HCT116 (cell line): ENCODE results near the gene CARD9. TPM values are rescaled to one million over a fixed set of nuclear protein-coding genes. Genes with fewer than 3 reads are reported as not detected.

Experiments used
- ATAC-seq: fragments of 200-7000 bp; cut with Tn5 transposase; 2 replicates; pipeline ENCODE4 v1.9.1; 2020; ENCODE audit warnings: mild to moderate bottlenecking, moderate library complexity
- BruUV-seq: library from RNA; stranded (reverse); fragments of 400-500 nt; replicated peaks from 2 replicates; lab custom pipeline; 2021; lab: Mats Ljungman, UMichigan
- CTCF ChIA-PET: fragments of 300-600 bp; sonication (Branson Sonifier 250); formaldehyde crosslinking; loops from one replicate; lab custom pipeline; 2021; ENCODE audit warnings: antibody characterized with exemption; lab: Charles Lee
- POLR2A ChIA-PET: fragments of 300-600, 350-600 bp; sonication (Branson Sonifier 250); formaldehyde crosslinking; loops from one replicate; lab custom pipeline; 2021; ENCODE audit warnings: antibody characterized with exemption; lab: Charles Lee
- RAD21 ChIA-PET, 2 experiments: fragments of 300-600 bp; sonication (Branson Sonifier 250); formaldehyde crosslinking; loops; one replicate each; lab custom pipeline; 2023; ENCODE audit warnings: low total read pairs in 2 of 2; ENCODE audit not compliant: uncharacterized antibody in 2 of 2, unreplicated experiment in 2 of 2, low non-redundant PET in 1 of 2; lab: Charles Lee
- DNase-seq: peaks from one replicate; pipeline ENCODE4 v3.0.0-alpha.2; 2010; ENCODE audit warnings: low read depth, low spot score
- H2AFZ ChIP-seq: fragments of 200-600 bp; shearing (Covaris generic), sonication (generic); 2 replicates; pipeline ENCODE4 v1.6.1; 2017; ENCODE audit warnings: low read depth, mixed run types, mixed read lengths, antibody characterized with exemption, low read length; ENCODE audit not compliant: poor library complexity, severe bottlenecking
- H3K27ac ChIP-seq: 2 replicates; pipeline ENCODE4 v1.5.1; 2012; ENCODE audit warnings: low read depth, low read length
- H3K27me3 ChIP-seq: fragments of 200-600 bp; sonication (generic); 2 replicates; pipeline ENCODE4 v1.6.1; 2016; ENCODE audit warnings: mixed run types, low read length, mixed read lengths; ENCODE audit not compliant: insufficient read depth
- H3K36me3 ChIP-seq, 2 experiments: fragments of 200-500 bp in 1 of 2; fragments of 200-600 bp in 1 of 2; sonication (Bioruptor generic) in 1 of 2; sonication (generic) in 1 of 2; 2 replicates each; pipeline versions ENCODE4 v1.5.1 to v1.6.1; 2014 to 2016; ENCODE audit warnings: low read length in 2 of 2, inconsistent platforms in 1 of 2, mixed read lengths in 1 of 2, mixed run types in 1 of 2; ENCODE audit not compliant: insufficient read depth in 2 of 2, control insufficient read depth in 1 of 2
- H3K4me1 ChIP-seq, 2 experiments: fragments of 200-600 bp in 1 of 2; sonication (generic) in 1 of 2; 2 replicates each; pipeline versions ENCODE4 v1.5.1 to v1.6.1; 2012 to 2017; ENCODE audit warnings: low read length in 2 of 2, inconsistent platforms in 1 of 2, mild to moderate bottlenecking in 1 of 2, mixed read lengths in 1 of 2, mixed run types in 1 of 2, moderate library complexity in 1 of 2; ENCODE audit not compliant: insufficient read depth in 2 of 2, control insufficient read depth in 1 of 2
- H3K4me2 ChIP-seq: fragments of 200-600 bp; sonication (generic); 2 replicates; pipeline ENCODE4 v1.6.1; 2017; ENCODE audit warnings: mixed run types, low read length, mixed read lengths
- H3K4me3 ChIP-seq, 2 experiments: fragments of 200-600 bp in 1 of 2; sonication (generic) in 1 of 2; replicated peaks in 1 of 2; 2 replicates each; pipeline ENCODE4 v1.5.1; 2011 to 2016; ENCODE audit warnings: low read length in 2 of 2, control low read depth in 1 of 2, low read depth in 1 of 2, mild to moderate bottlenecking in 1 of 2, mixed read lengths in 1 of 2, mixed run types in 1 of 2
- H3K79me2 ChIP-seq: fragments of 200-600 bp; sonication (generic); 2 replicates; pipeline ENCODE4 v1.6.1; 2017; ENCODE audit warnings: mild to moderate bottlenecking, mixed run types, low read length, moderate library complexity, mixed read lengths; ENCODE audit not compliant: insufficient read depth
- H3K9ac ChIP-seq: fragments of 200-600 bp; sonication (generic); 2 replicates; pipeline ENCODE4 v1.6.1; 2016; ENCODE audit warnings: low read length, mixed read lengths
- H3K9me2 ChIP-seq: fragments of 200-600 bp; sonication (generic), shearing (Covaris generic); 2 replicates; pipeline ENCODE4 v1.6.1; 2017; ENCODE audit warnings: mixed run types, mild to moderate bottlenecking, moderate library complexity; ENCODE audit not compliant: insufficient read depth
- H3K9me3 ChIP-seq, 2 experiments: fragments of 200-500 bp in 1 of 2; fragments of 200-600 bp in 1 of 2; sonication (Bioruptor generic) in 1 of 2; sonication (generic) in 1 of 2; 2 replicates each; pipeline ENCODE4 v1.6.1; 2014 to 2017; ENCODE audit warnings: low read length in 2 of 2, mixed read lengths in 2 of 2, inconsistent platforms in 1 of 2, low read depth in 1 of 2, mild to moderate bottlenecking in 1 of 2, mixed run types in 1 of 2, moderate library complexity in 1 of 2; ENCODE audit not compliant: control insufficient read depth in 1 of 2, insufficient read depth in 1 of 2
- H4K20me1 ChIP-seq: fragments of 200-600 bp; sonication (generic), shearing (Covaris generic); 2 replicates; pipeline ENCODE4 v1.6.1; 2017; ENCODE audit warnings: mixed run types, mild to moderate bottlenecking, moderate library complexity; ENCODE audit not compliant: insufficient read depth
- CEBPB ChIP-seq: IDR thresholded peaks from 2 replicates; pipeline ENCODE4 v1.6.1; 2012; ENCODE audit warnings: low read depth
- EGR1 ChIP-seq: IDR thresholded peaks from 2 replicates; pipeline ENCODE4 v1.6.1; 2012; ENCODE audit warnings: low read depth
- EZH2 ChIP-seq: fragments of 200-600 bp; sonication (generic); IDR thresholded peaks from 2 replicates; pipeline ENCODE4 v1.6.1; 2017; ENCODE audit warnings: antibody characterized with exemption, mixed run types
- FOSL1 ChIP-seq: IDR thresholded peaks from 2 replicates; pipeline ENCODE4 v1.6.1; 2012; ENCODE audit warnings: low read depth
- JUND ChIP-seq: IDR thresholded peaks from 2 replicates; pipeline ENCODE4 v1.6.1; 2012
- MAX ChIP-seq: IDR thresholded peaks from 2 replicates; pipeline ENCODE4 v1.6.1; 2012
- POLR2A ChIP-seq: IDR thresholded peaks from 2 replicates; pipeline ENCODE4 v1.7.0; 2011; ENCODE audit warnings: borderline replicate concordance; ENCODE audit not compliant: insufficient read depth, insufficient read length; ENCODE audit errors: extremely low read depth
- RAD21 ChIP-seq: IDR thresholded peaks from 2 replicates; pipeline ENCODE4 v1.6.1; 2012; ENCODE audit warnings: low read depth, mild to moderate bottlenecking
- SIN3A ChIP-seq: IDR thresholded peaks from 2 replicates; pipeline ENCODE4 v1.6.1; 2012; ENCODE audit warnings: low read depth
- SP1 ChIP-seq: IDR thresholded peaks from 2 replicates; pipeline ENCODE4 v1.6.1; 2012; ENCODE audit warnings: low read depth
- SRF ChIP-seq: IDR thresholded peaks from 2 replicates; pipeline ENCODE4 v1.6.1; 2012; ENCODE audit warnings: low read depth
- TCF7L2 ChIP-seq: IDR thresholded peaks from 2 replicates; pipeline ENCODE4 v1.7.0; 2011; ENCODE audit warnings: borderline replicate concordance, inconsistent platforms; ENCODE audit not compliant: insufficient read depth, insufficient read length; ENCODE audit errors: extremely low read depth
- YY1 ChIP-seq: IDR thresholded peaks from 2 replicates; pipeline ENCODE4 v1.6.1; 2011; ENCODE audit warnings: low read length, low read depth, moderate library complexity, mild to moderate bottlenecking; ENCODE audit not compliant: insufficient replicate concordance; ENCODE audit errors: extremely low read depth
- ZBTB33 ChIP-seq: IDR thresholded peaks from 2 replicates; pipeline ENCODE4 v1.6.1; 2011; ENCODE audit warnings: mild to moderate bottlenecking, low read length, moderate library complexity; ENCODE audit not compliant: insufficient replicate concordance; ENCODE audit errors: extremely low read depth
- ZFX ChIP-seq: fragments of 450-650 bp; IDR thresholded peaks from 2 replicates; pipeline ENCODE4 v1.6.1; 2017
- intact Hi-C: fragments of 100-400 bp; cut with micrococcal nuclease; formaldehyde crosslinking; loops from 2 replicates; pipeline ENCODE4 v1.10.0; 2022
- total RNA-seq: library from RNA; stranded (reverse); gene quantifications from one replicate; pipeline ENCODE4 v1.2.1, GENCODE V29; 2021; ENCODE audit not compliant: unreplicated experiment

Gene CARD9
- total RNA-seq, 1 experiment from 2014 or later: 1.2 TPM

GRCh38 chr9:136329211-136329627 lies 44.2 kb downstream of the CARD9 start:
- Histone ChIP-seq H3K4me3 (no peak overlapping the region), H3K4me2 (peak overlapping the region; percentile 98), H3K4me1 (peaks cover 8 to 31% of the 10 kb centered on the region in 2 experiments; a peak in 3 of 4 replicates), H3K79me2 (peaks cover 20% of the 10 kb centered on the region; the same call in 1 of the 2 replicates), H3K9me3 (no peaks in the 10 kb centered on the region), H3K36me3 (no peaks in the 10 kb centered on the region), H2AFZ (no peak overlapping the region), H4K20me1 (no peaks in the 10 kb centered on the region), H3K9ac (peak overlapping the region; percentile 75; the same call in 1 of the 2 replicates), H3K27me3 (no peaks in the 10 kb centered on the region), H3K9me2 (no peaks in the 10 kb centered on the region), H3K27ac (no peak overlapping the region; the same call in 1 of the 2 replicates)
- no TSS peak for BruUV-seq
- ATAC-seq (no peak), DNase-seq (no peak)
- CTCF ChIA-PET: interaction anchor here (1.0 kb wide), 1 partner anchor 10 kb away, joined by 3 read pairs; no protein-coding TSS in a partner anchor
- TF ChIP-seq RAD21 (no peak), SP1 (no peak), SRF (no peak), SIN3A (no peak), YY1 (no peak), ZFX (no peak), EGR1 (no peak), CEBPB (no peak), EZH2 (no peak), FOSL1 (no peak), POLR2A (no peak), JUND (no peak), ZBTB33 (no peak), MAX (no peak), TCF7L2 (no peak)
- POLR2A ChIA-PET: no interaction called here
- RAD21 ChIA-PET: no interaction called here
- intact Hi-C loops: no loop called here
